ENCODE data around the gene CLK1. TPM values are rescaled to one million over a fixed set of nuclear protein-coding genes. Genes with fewer than 3 reads are reported as not detected.
"Not testable (repeated sequence)": the region's sequence is repeated elsewhere in the genome, so short reads cannot be mapped to it uniquely, and the experiment has no call there.

The CLK1 gene
- polyA plus RNA-seq (ENCODE audit: insufficient read length) = 153 TPM

DNA sequence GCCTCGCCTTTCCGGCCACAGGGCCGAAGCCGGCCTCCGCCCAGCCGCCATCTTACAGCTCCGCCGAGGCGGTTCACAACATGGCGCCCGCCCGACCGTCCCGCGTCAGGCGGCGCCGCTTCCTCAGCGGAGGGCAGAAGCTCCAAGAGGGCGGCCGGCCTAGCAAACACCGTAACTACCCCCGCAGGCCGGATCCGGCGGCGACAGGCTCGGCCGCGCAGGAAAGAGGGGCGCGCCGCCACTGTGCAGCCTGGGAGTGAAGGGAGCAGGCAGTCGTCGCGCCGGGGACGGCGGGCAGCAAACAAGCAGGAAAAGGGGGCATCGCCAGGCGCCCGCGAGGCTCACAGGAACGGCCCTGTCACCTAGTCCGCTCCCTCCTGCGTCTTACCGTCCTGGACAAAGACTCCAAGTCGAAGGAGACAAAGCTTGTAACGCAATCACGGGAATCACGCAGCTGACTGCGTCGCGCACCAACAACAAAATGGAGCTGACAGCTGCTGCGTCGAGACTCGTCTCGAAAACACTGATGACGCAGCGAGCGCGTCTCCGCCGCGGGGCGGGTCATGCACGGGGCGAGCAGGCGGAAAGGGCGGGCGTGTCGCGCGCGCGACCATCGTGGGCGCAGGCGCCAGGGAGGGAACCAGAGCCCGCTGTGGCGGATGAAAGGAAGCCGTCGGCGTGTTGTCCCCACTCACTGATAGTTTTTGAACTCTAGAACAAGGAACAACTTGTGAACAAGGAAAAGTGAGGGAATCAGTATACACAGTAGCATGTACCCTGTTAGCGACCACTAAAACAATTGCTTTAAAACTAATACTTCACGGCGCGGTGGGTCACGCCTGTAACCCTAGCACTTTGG lies at the start of gene CLK1:
Gene CLK1 (minus strand): TSS at position 483 of the 859 bp plus-strand sequence. CDS start 2,796 bp downstream, outside the sequence.
- peak; percentile 95 for DNase-seq (ENCODE audit: low read depth)

DNA sequence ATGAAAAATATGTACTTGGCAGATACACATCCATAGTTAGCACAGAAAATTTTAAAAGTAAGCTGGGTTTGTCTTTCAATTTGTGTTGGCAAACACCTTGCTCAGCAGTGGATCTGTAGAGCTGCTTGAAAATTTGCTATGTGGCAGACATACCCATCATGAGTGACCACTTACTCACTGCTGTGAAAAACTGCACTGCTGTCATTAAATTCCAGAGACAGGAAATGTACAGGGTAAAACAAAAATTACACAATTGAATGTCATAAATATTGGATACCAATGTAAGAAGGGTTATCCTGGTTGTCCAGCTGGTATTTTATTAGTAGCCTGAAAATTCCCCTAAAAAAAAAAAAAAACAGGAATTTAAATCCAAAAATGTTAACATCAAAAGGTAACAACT lies 49.2 kb upstream of the CLK1 start:
- DNase-seq (ENCODE audit: low read depth) = no peak

DNA sequence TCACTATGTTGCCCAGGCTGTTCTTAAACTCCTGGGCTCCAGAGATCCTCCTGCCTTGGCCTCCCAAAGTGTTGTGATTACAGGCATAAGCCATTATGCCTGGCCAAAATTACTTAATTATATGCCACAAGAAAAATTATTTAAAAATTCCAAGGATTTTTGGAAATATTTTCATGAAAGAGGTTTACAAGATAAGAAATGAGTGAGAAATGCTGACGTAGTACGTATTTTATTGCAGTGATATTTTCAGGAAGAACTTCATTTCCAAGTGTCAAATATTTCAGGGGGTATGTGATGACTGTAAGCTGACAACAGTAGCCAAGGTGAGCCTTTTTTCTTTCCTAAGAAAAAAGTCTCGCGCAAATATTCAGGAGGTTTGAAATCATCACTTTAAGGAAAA lies 45.5 kb upstream of the CLK1 start:
- no peak for DNase-seq (ENCODE audit: low read depth)

DNA sequence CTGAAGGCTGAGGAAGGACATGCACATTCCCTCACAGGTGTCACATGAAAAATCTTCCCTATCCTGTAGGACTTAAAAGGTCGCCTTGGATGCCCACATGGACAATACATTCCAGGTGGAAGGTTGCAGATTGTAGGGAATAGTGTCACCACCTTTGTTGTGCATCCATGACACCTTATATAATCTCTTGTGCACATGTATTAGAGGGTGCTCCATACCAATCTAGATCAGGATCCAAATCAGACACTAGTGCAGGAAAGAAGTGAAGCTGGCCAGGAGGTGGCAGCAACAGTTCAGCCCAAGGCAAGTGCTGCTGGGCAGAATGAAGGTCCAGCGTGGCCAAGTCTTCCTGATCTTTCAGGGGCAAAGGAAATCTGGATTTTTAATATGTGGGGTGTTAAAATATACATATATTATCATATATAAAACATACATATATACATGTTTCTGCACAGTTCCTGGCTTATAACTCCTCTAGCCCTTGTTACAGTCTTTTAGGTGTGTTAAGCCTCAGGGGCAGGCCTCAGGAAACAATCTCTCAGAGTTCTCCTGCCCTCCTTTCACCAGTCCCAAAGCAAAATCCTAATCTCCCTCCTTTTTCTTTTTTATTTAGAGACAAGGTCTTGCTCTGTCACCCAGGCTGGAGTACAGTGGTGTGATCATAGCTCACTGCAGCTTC lies 41.3 kb upstream of the CLK1 start:
- no peak for DNase-seq (ENCODE audit: low read depth)

DNA sequence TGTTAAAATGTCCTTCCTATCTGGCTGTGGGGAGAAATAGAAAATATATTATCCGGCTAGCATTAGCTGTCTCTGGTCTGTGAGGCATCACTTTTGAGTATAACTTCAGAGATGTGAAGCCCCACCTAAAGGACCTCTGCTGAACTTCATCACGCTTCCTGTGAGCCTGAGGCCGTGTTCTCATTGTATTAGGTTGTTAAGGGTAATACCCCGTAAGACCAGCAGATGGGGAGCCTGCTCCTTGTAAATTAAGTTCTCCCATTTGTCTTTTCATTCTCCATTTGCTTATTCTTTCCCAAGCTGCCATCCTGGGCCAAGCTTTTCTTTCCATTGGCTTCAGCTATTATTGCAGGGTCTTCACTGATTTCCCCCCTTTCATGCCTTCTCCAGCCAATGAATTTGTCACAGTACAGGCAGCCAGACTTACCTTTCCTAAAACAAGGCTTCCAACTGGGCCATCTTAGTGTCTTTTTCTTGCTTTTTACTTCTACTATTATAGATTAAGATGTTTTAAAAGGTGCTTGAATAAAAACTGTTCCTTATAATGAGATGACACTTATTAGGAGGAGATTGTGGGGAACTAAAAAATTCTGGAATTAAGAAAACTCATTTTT lies 37.1 kb upstream of the CLK1 start:
- peak; percentile 55 for DNase-seq (ENCODE audit: low read depth)

DNA sequence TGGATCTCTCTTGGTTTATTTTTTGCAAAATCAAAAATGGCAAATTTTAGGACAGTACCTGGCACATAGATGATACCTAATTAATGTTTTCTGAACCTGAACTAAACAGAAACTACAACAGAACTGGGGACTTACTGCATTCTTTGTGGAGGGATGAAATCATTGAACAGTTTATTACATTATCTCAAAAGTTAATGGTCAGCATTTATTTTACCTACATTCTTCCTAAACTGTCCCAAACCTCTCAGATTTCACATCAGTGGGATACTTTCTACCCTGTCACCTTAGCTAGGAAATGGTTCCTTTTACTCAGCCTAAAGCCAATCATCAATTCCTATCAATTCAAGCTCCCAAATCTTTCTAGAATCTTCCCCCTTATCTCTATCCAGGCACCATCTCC lies 35.0 kb upstream of the CLK1 start:
- no peak for DNase-seq (ENCODE audit: low read depth)

DNA sequence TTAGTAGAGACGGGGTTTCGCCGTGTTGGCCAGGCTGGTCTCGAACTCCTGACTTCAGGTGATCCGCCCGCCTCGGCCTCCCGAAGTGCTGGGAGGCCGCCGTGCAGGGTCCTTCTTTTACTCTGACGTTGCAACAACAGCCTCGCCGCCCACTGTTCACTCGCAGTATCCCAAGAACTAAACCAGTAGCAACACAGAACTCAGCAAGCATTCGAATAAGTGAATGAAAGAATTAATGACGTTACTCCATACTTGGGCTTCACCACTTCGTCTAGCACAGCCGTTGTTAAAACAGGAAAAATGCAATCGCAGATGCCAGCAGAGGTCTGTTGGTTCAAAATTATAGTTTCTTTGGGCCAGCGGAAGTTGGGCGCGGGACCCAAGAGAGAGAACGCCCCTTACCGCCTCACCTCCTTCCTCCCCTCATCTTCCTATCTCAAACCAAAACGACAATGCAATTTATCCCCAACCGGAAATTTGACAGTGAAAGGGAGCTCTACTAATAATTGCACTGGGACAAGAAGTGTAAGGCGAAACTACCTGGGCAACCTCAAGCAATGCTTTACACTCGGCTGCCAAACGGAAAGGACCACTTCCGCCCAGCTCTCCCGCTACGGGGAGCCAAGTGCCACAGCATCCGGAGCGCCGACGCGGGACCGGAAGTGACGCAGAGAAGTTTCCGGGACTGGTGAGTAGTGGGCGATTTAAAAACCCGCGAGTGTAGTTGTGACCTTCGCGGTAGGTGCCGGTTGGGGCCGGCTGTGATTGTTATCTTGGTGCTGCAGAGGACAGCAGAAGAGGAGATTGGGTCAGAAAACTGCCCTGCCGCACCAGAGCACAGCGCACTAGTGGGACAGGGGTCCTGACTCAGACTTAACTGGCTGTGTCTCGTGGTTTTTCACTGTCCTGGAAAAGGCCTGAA lies 24.5 kb upstream of the CLK1 start, which contains the start of the genes NIF3L1 and PPIL3:
Gene NIF3L1 (plus strand): TSS at position 668 of the 922 bp plus-strand sequence. CDS start 2,573 bp downstream, outside the sequence.
Gene PPIL3 (minus strand): TSS at position 374 of the 922 bp plus-strand sequence. CDS start 1,462 bp downstream, outside the sequence.
- peak; percentile 96 for DNase-seq (ENCODE audit: low read depth)

DNA sequence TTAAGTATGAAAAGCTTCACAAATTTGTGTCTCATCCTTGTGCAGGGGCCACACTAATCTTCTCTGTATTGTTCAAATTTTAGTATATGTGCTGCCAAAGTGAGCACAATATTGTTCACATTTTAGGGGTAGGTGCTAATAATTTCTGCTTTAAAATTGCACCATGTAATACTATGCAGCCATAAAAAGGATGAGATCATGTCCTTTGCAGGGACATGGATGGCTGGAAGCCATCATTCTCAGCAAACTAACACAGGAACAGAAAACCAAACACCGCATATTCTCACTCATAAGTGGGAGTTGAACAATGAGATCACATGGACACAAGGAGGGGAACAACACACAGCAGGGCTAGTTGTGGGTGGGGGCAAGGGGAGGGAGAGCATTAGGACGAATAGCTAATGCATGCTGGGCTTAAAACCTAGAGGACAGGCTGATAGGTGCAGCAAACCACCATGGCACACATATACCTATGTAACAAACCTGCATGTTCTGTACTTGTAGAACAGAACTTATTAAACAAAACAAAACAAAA lies 17.3 kb upstream of the CLK1 start:
- not testable (repeated sequence) for DNase-seq (ENCODE audit: low read depth)

DNA sequence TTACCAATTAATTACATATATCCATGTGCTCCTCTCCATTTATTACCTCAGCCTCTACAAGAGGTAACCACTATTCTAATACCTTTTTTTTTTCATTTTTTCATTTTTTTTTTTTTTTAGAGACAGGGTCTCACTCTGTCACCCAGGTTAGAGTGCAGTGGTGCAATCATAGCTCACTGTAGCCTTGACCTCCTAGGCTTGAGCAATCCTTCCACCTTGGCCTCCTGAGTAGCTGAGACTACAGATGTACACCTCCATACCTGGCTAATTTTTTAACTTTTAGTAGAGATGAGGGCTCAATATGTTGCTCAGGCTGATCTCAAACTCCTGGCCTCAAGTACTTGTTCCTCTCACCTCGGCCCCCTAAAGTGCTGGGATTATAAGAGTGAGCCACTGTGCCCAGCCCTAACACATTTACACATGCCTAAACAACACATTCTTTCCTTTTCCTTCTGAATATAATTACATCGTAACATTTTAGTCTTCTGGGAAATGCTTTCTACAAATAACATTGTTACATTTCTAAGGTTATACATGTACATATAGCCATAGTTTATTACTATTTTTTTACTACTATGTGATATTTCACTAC lies 13.9 kb upstream of the CLK1 start:
- no peak for DNase-seq (ENCODE audit: low read depth)

DNA sequence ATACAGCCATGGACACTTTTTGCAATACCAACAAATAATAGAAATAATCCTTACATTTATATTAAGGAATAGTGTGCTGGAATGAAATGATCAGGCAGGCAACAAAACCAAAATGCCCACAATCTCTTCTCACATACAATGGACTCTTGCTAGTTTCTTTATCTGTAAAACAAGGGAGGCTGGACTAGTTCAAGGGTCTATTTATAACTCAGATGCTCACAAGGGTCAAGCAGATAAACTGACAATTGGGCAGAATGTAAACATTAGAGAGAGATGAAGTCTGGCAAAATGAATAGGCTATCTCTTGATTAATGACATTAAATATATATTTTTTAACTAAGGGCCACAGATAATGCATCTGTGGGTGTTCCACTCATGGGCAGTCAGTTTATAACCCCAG lies 13.0 kb upstream of the CLK1 start:
- DNase-seq (ENCODE audit: low read depth) = no peak

DNA sequence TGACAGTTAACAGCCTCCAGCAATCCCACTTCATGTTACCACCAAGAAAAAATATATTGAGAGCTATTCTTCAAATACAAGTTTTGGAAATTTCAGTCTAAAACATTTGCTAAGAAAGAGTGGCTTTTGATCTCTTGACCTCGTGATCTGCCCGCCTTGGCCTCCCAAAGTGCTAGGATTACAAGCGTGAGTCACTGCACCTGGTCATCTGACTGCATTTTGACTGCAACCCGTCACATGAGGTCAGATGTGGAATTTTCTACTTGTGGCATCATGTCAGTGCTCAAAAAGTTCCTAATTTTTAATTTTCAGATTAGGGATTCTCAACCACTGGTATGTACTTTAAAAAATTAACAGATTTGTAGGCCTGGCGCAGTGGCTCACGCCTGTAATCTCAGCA lies 9.1 kb upstream of the CLK1 start:
- DNase-seq (ENCODE audit: low read depth) = no peak

DNA sequence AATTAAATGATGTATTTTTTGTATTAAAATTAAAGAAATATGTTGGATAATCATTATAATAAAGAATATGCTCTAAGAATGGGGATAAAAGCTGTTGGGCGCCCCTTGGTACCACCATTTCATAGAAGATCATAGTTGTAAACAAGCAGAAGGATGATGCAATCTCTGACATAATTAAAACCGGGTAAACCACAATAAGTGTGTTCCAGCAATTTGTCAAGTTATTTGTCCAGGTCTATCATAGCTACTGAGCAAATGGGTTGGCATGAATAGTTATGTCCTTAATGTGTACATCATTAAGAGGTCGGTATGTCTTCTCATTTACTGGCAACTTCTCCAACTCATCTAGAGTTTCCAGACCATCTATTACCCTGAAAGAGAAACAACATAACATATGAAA lies 6.7 kb upstream of the CLK1 start:
- no peak for DNase-seq (ENCODE audit: low read depth)

DNA sequence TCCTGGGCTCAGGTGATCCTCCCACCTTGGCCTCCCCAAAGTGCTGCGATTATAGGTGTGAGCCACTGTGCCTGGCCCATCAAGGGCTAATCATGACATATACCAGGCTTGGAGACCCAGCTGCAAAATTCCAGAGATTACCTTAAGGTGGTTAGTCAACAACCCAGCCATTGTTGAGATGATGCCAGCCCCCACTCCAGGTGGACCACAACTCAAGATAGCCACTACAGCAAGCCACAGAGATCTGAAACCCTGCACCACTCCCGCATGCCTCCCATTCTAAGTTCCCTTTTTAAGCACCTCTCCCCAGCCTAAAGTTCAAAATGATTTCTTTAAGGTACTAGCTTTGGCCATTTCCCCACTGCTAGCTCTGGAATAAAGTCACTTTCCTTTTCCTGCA lies 4.6 kb upstream of the CLK1 start:
- DNase-seq (ENCODE audit: low read depth) = no peak

DNA sequence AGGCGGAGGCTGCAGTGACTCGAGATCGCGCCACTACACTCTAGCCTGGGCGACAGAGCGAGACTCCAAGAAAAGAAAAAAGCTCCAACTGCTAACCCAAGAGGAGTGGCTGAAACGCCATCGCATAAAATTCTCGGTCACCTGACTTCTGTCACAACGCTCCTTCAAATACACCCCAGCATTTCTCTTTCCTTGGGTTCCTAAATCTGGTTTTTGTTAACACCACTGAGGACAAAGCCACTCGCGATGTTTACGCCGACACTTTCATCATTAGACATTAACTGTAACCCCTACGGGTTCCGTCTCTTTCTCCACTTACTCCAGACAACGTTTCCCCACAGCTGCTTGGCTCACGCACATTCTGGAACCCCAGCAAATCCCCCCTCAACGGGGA lies 679 bp downstream of the CLK1 start:
- no peak for DNase-seq (ENCODE audit: low read depth)

DNA sequence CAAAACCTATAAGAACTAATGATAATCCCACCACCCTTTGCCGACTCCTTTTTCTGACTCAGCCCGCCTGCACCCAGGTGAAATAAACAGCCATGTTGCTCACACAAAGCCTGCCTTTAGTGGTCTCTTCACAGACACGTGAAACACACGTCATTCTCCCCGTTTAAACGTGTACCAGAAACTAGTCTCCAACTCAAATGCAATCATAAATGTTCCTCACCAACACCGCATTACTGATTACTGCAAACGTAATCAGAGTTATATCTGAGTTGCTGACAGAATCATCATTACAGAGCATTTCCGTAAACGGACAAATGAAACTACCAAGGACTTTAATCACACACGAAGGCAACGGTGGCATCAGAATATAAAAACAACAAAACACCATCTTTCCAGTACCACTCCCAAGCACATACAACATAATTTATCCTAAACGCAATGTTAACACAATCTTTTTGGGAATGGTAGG lies 1.9 kb downstream of the CLK1 start:
- peak; percentile 55 for DNase-seq (ENCODE audit: low read depth)

DNA sequence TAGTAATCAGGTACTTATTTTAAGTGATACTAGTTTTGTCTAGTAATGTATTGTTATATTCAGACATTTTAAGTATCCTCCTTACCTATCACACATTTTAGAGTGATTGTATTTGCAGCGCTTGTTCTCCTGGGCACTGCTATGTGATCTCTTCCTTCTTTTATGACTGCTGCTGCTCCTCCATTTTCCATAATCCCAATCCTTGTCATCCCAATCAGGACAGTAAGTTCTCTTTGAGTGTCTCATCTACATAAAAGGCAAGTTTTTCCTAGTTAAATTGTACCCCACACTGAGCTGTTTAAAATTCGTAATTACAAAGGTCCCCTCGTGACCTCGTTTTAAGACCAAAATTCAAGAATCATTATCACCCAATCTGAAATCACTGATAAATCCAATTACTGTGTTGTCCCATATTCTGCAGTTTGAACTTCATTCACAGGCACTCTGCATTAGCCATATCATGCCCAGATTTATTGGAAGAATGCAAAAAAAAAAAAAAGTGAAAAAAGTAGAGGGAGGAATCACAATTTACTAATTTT lies 2.8 kb downstream of the CLK1 start:
- DNase-seq (ENCODE audit: low read depth) = no peak

DNA sequence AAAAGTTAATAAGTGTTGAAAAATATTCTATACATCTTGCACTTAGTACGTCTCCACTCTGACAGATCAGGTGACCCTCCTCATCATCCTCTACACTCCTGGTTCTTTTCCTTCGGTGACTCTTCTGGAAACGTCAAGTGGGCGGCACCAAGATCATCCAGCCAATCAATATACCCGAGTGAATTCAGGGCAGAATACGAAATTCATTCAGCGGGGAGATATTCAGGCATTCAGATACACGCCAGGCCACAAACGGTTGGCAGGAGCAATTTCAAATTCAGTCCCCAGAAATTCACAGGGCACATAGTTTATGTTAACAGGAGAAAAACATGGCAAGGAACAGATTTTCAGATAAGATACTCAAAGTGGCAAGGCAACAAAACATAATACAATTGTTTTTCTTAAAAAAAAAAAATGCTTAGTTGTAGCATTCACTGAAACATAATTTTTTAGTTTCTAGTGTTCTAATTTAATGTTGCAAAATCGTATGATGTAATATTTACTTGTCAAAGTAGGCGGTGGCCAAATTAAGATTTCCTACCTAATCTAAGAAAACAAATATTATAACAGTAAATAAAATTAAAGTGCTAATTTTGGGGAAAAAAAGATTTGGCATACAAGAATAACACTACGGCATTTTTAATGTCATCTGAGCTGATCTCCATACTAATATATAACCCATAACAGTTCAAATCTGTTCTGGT lies 4.2 kb downstream of the CLK1 start:
- DNase-seq (ENCODE audit: low read depth) = no peak

DNA sequence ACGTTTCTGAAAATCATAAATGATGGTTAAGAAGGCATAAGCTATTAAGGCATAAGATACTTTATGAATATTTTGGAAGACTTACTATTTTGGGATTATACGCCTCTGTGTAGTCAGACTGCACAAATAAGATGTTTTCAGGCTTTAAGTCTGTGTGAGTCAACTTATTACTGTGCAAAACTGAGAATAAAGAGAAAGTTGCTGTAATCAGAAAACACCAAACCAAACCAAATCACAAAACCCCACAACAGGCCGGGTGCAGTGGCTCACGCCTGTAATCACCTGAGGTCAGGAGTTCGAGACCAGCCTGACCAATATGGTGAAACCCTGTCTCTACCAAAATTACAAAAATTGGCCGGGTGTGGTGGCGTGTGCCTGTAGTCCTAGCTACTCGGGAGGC lies 7.7 kb downstream of the CLK1 start:
- DNase-seq (ENCODE audit: low read depth) = no peak

DNA sequence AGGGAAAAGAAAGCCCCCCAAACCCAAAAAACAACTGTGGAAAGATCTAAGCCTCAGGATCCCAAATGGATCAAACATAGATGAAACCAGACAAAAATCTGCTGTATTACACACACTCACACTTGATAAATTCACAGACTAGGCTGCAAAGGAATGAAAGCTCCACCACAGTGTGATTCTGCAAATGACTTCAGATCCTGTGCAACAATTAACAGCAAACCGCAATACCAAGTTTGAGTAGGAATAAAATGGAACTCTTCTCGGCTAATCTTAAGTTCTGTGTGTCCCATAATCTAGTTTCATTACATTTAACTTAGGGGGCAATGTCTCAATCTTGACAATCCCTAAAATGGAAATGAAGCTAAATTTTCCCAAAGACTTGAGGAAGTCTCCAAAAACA lies 11.9 kb downstream of the CLK1 start:
- DNase-seq (ENCODE audit: low read depth) = no peak

Data from forelimb muscle (tissue), 1 donor.